ENCODE data around the gene ARID1B.

DNA sequence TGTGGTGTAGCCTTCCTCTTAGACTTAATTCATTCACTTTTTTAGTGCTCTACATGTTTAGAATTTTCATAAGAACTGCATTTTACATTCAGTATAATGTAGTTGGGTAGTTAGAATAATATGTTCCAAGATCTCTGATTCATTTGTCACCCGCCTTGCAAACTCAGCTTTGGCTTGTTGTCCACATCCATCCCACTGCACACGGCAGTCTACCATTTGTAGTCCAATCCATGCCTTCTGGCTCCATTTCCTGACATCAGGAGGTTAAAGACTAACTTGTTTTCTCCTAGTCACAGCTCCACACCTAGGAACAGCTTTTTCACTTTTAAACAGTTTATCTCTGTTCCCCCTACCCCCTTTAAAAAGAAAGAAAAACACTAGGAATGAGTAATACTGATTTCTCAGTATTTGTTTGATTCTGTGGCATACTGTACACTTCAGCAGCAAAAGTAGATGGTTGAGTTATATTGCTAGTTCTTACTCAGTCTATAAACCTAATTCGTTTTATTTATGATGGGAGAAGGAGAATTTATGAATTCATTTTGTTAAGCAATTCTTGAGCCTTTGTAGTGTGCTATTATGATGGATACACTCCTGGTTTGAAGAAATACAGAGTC is 180.9 kb downstream of the ARID1B start:
- TF ChIP-seq, protein P1, sequence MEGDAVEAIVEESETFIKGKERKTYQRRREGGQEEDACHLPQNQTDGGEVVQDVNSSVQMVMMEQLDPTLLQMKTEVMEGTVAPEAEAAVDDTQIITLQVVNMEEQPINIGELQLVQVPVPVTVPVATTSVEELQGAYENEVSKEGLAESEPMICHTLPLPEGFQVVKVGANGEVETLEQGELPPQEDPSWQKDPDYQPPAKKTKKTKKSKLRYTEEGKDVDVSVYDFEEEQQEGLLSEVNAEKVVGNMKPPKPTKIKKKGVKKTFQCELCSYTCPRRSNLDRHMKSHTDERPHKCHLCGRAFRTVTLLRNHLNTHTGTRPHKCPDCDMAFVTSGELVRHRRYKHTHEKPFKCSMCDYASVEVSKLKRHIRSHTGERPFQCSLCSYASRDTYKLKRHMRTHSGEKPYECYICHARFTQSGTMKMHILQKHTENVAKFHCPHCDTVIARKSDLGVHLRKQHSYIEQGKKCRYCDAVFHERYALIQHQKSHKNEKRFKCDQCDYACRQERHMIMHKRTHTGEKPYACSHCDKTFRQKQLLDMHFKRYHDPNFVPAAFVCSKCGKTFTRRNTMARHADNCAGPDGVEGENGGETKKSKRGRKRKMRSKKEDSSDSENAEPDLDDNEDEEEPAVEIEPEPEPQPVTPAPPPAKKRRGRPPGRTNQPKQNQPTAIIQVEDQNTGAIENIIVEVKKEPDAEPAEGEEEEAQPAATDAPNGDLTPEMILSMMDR (IDR thresholded peaks at IDR 0.05): no peak
- no peak for TF ChIP-seq POLR2A (IDR thresholded peaks at IDR 0.05)
